WTC11 (cell line): ENCODE data around the gene NLN.

ENCODE experiments used
- GTF2I ChIP-seq: fragments of 250-450 bp; sonication (Bioruptor Pico); conservative IDR thresholded peaks from 2 replicates; pipeline ENCODE4 v1.4.0; 2021; ENCODE audit warnings: mild to moderate bottlenecking
- IRF2 ChIP-seq: sonication (generic); formaldehyde crosslinking; IDR thresholded peaks from 2 replicates; pipeline ENCODE4 v1.8.0; 2022; ENCODE audit warnings: low read depth, missing genetic modification reagents, borderline replicate concordance
- NFYB ChIP-seq: sonication (generic); formaldehyde crosslinking; conservative IDR thresholded peaks from 2 replicates; pipeline ENCODE4 v1.8.0; 2022; ENCODE audit warnings: low read depth, missing genetic modification reagents
- NR3C1 ChIP-seq: sonication (generic); formaldehyde crosslinking; conservative IDR thresholded peaks from 2 replicates; pipeline ENCODE4 v1.8.1; 2023; ENCODE audit warnings: low read depth, mild to moderate bottlenecking, missing genetic modification reagents
- ZBTB21 ChIP-seq: sonication (generic); formaldehyde crosslinking; IDR thresholded peaks from 2 replicates; pipeline ENCODE4 v1.8.1; 2023; ENCODE audit warnings: mild to moderate bottlenecking, missing genetic modification reagents, borderline replicate concordance
- ZNF121 ChIP-seq: sonication (generic); formaldehyde crosslinking; IDR thresholded peaks from 2 replicates; pipeline ENCODE4 v1.8.0; 2023; ENCODE audit warnings: missing genetic modification reagents
- TF ChIP-seq, protein P1 (sequence below): fragments of 200-600 bp; IDR thresholded peaks from 2 replicates; pipeline ENCODE4 v1.8.0; 2022; ENCODE audit warnings: antibody characterized with exemption
- TF ChIP-seq, protein P2 (sequence below): sonication (generic); formaldehyde crosslinking; IDR thresholded peaks from 2 replicates; pipeline ENCODE4 v1.8.0; 2022; ENCODE audit warnings: mild to moderate bottlenecking, missing genetic modification reagents
- TF ChIP-seq, protein P3 (sequence below): sonication (generic); formaldehyde crosslinking; IDR thresholded peaks from 2 replicates; pipeline ENCODE4 v1.8.0; 2022; ENCODE audit warnings: mild to moderate bottlenecking, missing genetic modification reagents
- TF ChIP-seq, protein P4 (sequence below): sonication (generic); formaldehyde crosslinking; IDR thresholded peaks from 2 replicates; pipeline ENCODE4 v1.8.1; 2022; ENCODE audit warnings: missing genetic modification reagents, borderline replicate concordance
- TF ChIP-seq, protein P5 (sequence below): sonication (generic); formaldehyde crosslinking; IDR thresholded peaks from 2 replicates; pipeline ENCODE4 v1.8.1; 2022; ENCODE audit warnings: low read depth, mild to moderate bottlenecking, moderate library complexity, missing genetic modification reagents, borderline replicate concordance
- TF ChIP-seq, protein P6 (sequence below): sonication (generic); formaldehyde crosslinking; conservative IDR thresholded peaks from 2 replicates; pipeline ENCODE4 v1.8.1; 2022; ENCODE audit warnings: mild to moderate bottlenecking, missing genetic modification reagents

DNA sequence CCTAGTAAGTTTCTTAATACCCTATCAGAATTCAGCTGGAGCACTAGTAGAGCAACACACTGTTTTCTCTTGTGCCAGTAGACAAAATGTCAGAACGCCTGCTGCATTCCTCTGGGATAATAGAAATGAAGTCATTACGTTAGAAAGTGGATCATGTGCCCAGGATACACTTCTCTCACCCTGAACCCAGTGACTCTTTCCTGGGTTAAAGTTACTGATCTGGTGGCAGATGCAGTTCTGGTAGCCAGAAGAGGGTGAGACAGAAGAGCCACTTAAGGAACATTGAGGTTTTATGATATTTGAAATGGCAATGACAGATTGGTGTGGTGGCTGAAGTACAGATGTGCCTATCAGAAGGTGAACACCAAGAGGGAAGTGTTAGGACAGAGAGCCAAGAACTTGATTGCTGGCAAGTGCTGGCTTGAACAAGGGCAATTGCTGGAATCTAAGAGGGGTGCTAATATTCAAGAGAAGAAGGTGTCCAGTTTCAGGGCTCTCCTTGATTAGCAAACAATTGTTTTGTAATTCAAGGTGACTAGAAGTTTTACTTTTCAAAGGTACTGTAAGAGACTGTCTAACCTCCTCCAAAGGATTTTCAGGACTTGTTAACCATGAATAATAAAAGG lies 110.7 kb downstream of the NLN start:
- TF ChIP-seq, protein P1, sequence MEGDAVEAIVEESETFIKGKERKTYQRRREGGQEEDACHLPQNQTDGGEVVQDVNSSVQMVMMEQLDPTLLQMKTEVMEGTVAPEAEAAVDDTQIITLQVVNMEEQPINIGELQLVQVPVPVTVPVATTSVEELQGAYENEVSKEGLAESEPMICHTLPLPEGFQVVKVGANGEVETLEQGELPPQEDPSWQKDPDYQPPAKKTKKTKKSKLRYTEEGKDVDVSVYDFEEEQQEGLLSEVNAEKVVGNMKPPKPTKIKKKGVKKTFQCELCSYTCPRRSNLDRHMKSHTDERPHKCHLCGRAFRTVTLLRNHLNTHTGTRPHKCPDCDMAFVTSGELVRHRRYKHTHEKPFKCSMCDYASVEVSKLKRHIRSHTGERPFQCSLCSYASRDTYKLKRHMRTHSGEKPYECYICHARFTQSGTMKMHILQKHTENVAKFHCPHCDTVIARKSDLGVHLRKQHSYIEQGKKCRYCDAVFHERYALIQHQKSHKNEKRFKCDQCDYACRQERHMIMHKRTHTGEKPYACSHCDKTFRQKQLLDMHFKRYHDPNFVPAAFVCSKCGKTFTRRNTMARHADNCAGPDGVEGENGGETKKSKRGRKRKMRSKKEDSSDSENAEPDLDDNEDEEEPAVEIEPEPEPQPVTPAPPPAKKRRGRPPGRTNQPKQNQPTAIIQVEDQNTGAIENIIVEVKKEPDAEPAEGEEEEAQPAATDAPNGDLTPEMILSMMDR = no peak
- no peak for TF ChIP-seq ZBTB21
- no peak for TF ChIP-seq NR3C1 (CRISPR knock-in tag)
- no peak for TF ChIP-seq GTF2I (CRISPR knock-in tag)
- TF ChIP-seq, protein P2, sequence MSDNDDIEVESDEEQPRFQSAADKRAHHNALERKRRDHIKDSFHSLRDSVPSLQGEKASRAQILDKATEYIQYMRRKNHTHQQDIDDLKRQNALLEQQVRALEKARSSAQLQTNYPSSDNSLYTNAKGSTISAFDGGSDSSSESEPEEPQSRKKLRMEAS = no peak
- no peak for TF ChIP-seq IRF2 (CRISPR knock-in tag)
- TF ChIP-seq, protein P3, sequence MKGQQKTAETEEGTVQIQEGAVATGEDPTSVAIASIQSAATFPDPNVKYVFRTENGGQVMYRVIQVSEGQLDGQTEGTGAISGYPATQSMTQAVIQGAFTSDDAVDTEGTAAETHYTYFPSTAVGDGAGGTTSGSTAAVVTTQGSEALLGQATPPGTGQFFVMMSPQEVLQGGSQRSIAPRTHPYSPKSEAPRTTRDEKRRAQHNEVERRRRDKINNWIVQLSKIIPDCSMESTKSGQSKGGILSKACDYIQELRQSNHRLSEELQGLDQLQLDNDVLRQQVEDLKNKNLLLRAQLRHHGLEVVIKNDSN (CRISPR knock-in tag) = no peak
- TF ChIP-seq ZNF121 = no peak
- TF ChIP-seq, protein P4, sequence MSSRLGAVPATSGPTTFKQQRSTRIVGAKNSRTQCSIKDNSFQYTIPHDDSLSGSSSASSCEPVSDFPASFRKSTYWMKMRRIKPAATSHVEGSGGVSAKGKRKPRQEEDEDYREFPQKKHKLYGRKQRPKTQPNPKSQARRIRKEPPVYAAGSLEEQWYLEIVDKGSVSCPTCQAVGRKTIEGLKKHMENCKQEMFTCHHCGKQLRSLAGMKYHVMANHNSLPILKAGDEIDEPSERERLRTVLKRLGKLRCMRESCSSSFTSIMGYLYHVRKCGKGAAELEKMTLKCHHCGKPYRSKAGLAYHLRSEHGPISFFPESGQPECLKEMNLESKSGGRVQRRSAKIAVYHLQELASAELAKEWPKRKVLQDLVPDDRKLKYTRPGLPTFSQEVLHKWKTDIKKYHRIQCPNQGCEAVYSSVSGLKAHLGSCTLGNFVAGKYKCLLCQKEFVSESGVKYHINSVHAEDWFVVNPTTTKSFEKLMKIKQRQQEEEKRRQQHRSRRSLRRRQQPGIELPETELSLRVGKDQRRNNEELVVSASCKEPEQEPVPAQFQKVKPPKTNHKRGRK = no peak
- TF ChIP-seq, protein P5, sequence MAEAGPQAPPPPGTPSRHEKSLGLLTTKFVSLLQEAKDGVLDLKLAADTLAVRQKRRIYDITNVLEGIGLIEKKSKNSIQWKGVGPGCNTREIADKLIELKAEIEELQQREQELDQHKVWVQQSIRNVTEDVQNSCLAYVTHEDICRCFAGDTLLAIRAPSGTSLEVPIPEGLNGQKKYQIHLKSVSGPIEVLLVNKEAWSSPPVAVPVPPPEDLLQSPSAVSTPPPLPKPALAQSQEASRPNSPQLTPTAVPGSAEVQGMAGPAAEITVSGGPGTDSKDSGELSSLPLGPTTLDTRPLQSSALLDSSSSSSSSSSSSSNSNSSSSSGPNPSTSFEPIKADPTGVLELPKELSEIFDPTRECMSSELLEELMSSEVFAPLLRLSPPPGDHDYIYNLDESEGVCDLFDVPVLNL (CRISPR knock-in tag) = no peak
- TF ChIP-seq, protein P6, sequence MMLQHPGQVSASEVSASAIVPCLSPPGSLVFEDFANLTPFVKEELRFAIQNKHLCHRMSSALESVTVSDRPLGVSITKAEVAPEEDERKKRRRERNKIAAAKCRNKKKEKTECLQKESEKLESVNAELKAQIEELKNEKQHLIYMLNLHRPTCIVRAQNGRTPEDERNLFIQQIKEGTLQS = no peak
- no peak for TF ChIP-seq NFYB (CRISPR knock-in tag)
